Endothelial cell of umbilical vein (primary cell): ENCODE measurements around the gene GNRHR. TPM values are rescaled to one million over a fixed set of nuclear protein-coding genes. Genes with fewer than 3 reads are reported as not detected.

Experiments
- BruUV-seq: library from RNA; stranded (reverse); fragments of 400-500 nt; replicated peaks from 2 replicates; lab custom pipeline; 2021; lab: Mats Ljungman, UMichigan
- CTCF ChIA-PET: fragments of 300-600, 350-600 bp; sonication (Branson Sonifier 250); formaldehyde crosslinking; loops from one replicate; lab custom pipeline; 2021; ENCODE audit warnings: antibody characterized with exemption, inconsistent platforms; lab: Charles Lee
- POLR2A ChIA-PET: fragments of 300-600, 350-600 bp; sonication (Branson Sonifier 250); formaldehyde crosslinking; loops from one replicate; lab custom pipeline; 2021; ENCODE audit warnings: antibody characterized with exemption, inconsistent platforms; lab: Charles Lee
- DNase-seq: peaks from one replicate; pipeline ENCODE4 v3.0.0-alpha.2; 2011; ENCODE audit warnings: low read depth, low spot score
- FAIRE-seq: peaks from 2 replicates; lab custom pipeline; 2011; peaks lifted over from hg19 to GRCh38; lab: Jason Lieb, UNC
- H2AFZ ChIP-seq: 2 replicates; pipeline ENCODE4 v1.6.0; 2012; ENCODE audit warnings: low read depth, low read length, control low read depth, inconsistent platforms
- H3K27ac ChIP-seq: 2 replicates; pipeline ENCODE4 v1.5.1; 2011; ENCODE audit warnings: low read depth, mild to moderate bottlenecking, control low read depth, low read length, moderate library complexity; ENCODE audit not compliant: insufficient read depth
- H3K27me3 ChIP-seq, 2 experiments: 2 replicates each; pipeline versions ENCODE4 v1.6.0 to v1.6.1; 2011; ENCODE audit warnings: low read length in 2 of 2, mixed read lengths in 1 of 2; ENCODE audit not compliant: control insufficient read depth in 2 of 2, insufficient read depth in 2 of 2
- H3K36me3 ChIP-seq, 2 experiments: 2 replicates in 1 of 2; 3 replicates in 1 of 2; pipeline ENCODE4 v1.5.1; 2011; ENCODE audit warnings: low read length in 2 of 2, mild to moderate bottlenecking in 1 of 2, moderate library complexity in 1 of 2; ENCODE audit not compliant: control insufficient read depth in 2 of 2, insufficient read depth in 2 of 2; ENCODE audit errors: extremely low read depth in 1 of 2
- H3K4me1 ChIP-seq: 3 replicates; pipeline ENCODE4 v1.5.1; 2011; ENCODE audit warnings: mild to moderate bottlenecking, low read length; ENCODE audit not compliant: control insufficient read depth, insufficient read depth; ENCODE audit errors: extremely low read depth
- H3K4me2 ChIP-seq: 2 replicates; pipeline ENCODE4 v1.6.1; 2011; ENCODE audit warnings: low read length, control low read depth, mixed read lengths; ENCODE audit not compliant: insufficient read depth
- H3K4me3 ChIP-seq, 3 experiments: fragments of 200-600 bp in 1 of 3; sonication (generic), shearing (Covaris generic) in 1 of 3; replicated peaks in 1 of 3; 2 replicates each; pipeline ENCODE4 v1.5.1; 2011 to 2016; ENCODE audit warnings: control low read depth in 3 of 3, low read length in 3 of 3, mild to moderate bottlenecking in 2 of 3, inconsistent platforms in 1 of 3, low read depth in 1 of 3, moderate library complexity in 1 of 3; ENCODE audit not compliant: insufficient read depth in 1 of 3
- H3K79me2 ChIP-seq: 2 replicates; pipeline ENCODE4 v1.6.0; 2012; ENCODE audit warnings: low read length, inconsistent platforms; ENCODE audit not compliant: control insufficient read depth, insufficient read depth
- H3K9ac ChIP-seq: replicated peaks from 2 replicates; pipeline ENCODE3; 2011; ENCODE audit warnings: low read length, control low read depth; ENCODE audit not compliant: insufficient read depth; ENCODE audit errors: extremely low read depth
- H3K9me1 ChIP-seq: replicated peaks from 3 replicates; pipeline ENCODE4 v1.6.0; 2011; ENCODE audit warnings: mild to moderate bottlenecking, low read length; ENCODE audit not compliant: control insufficient read depth, insufficient read depth; ENCODE audit errors: extremely low read depth
- H3K9me3 ChIP-seq: replicated peaks from 2 replicates; pipeline ENCODE4 v1.5.1; 2012; ENCODE audit warnings: low read length, inconsistent platforms; ENCODE audit not compliant: control insufficient read depth, insufficient read depth
- H4K20me1 ChIP-seq: replicated peaks from 2 replicates; pipeline ENCODE3; 2011; ENCODE audit warnings: mild to moderate bottlenecking, low read length; ENCODE audit not compliant: control insufficient read depth, insufficient read depth; ENCODE audit errors: extremely low read depth
- FOS ChIP-seq: IDR thresholded peaks from 2 replicates; pipeline ENCODE4 v1.6.1; 2011; ENCODE audit warnings: mild to moderate bottlenecking, low read length, moderate library complexity, borderline replicate concordance; ENCODE audit not compliant: insufficient read depth
- GATA2 ChIP-seq: IDR thresholded peaks from 2 replicates; pipeline ENCODE4 v1.7.0; 2011; ENCODE audit warnings: low read depth, mild to moderate bottlenecking, moderate library complexity, mixed read lengths, low read length; ENCODE audit not compliant: insufficient read length, insufficient read depth
- JUN ChIP-seq: IDR thresholded peaks from 2 replicates; pipeline ENCODE4 v1.6.1; 2011; ENCODE audit warnings: borderline replicate concordance, low read depth; ENCODE audit not compliant: insufficient read length, insufficient read depth
- MYC ChIP-seq: IDR thresholded peaks from one replicate; pipeline ENCODE4 v1.6.1; 2011; ENCODE audit warnings: mild to moderate bottlenecking, low read depth, low read length
- POLR2A ChIP-seq: IDR thresholded peaks from 2 replicates; pipeline ENCODE4 v1.6.1; 2012; ENCODE audit warnings: low read depth, mild to moderate bottlenecking, control low read depth, low read length
- POLR2AphosphoS5 ChIP-seq: IDR thresholded peaks from 2 replicates; pipeline ENCODE4 v1.6.1; 2012; ENCODE audit warnings: low read depth, mild to moderate bottlenecking, control low read depth, low read length, moderate library complexity; ENCODE audit not compliant: insufficient read depth
- dilution Hi-C: fragments of 300-500 bp; cut with MboI; formaldehyde crosslinking; loops from one replicate; pipeline ENCODE4 v1.15.0; 2019; ENCODE audit warnings: low sequenced_read_pairs; ENCODE audit not compliant: extremely low pct_ligation_motif_present
- intact Hi-C: fragments of 100-400 bp; cut with micrococcal nuclease; formaldehyde crosslinking; loops from one replicate; pipeline ENCODE4 v1.10.0; 2022
- polyA plus RNA-seq, 4 experiments: library from polyadenylated mRNA; depleted of rRNA in 3 of 4; stranded (reverse) in 3 of 4; unstranded in 1 of 4; fragments of >200 nt; gene quantifications; 2 replicates each; pipeline versions ENCODE4 v1.2.1 to v1.2.3, GENCODE V29; 2011 to 2012; ENCODE audit warnings: missing spikeins in 1 of 4
- total RNA-seq: library from RNA; stranded (reverse); gene quantifications from 2 replicates; pipeline ENCODE4 v1.2.3, GENCODE V29; 2021
- TF ChIP-seq, protein P1 (sequence below), 2 donors: IDR thresholded peaks; 1 replicate in 1 of 2; 2 replicates in 1 of 2; pipeline ENCODE4 v1.5.1; 2011; ENCODE audit warnings: low read length in 2 of 2, mild to moderate bottlenecking in 2 of 2, moderate library complexity in 2 of 2, control low read depth in 1 of 2, inconsistent platforms in 1 of 2, low read depth in 1 of 2; ENCODE audit not compliant: insufficient read depth in 1 of 2; ENCODE audit errors: extremely low read depth in 1 of 2
- TF ChIP-seq, protein P2 (sequence below): IDR thresholded peaks from 2 replicates; pipeline ENCODE4 v1.6.1; 2011; ENCODE audit not compliant: insufficient read depth, insufficient read length

Gene GNRHR
- total and polyA plus RNA-seq, 2 donors (not counting 3 experiments of a cell fraction or from before 2014, with no cell fraction given), result not detected

DNA sequence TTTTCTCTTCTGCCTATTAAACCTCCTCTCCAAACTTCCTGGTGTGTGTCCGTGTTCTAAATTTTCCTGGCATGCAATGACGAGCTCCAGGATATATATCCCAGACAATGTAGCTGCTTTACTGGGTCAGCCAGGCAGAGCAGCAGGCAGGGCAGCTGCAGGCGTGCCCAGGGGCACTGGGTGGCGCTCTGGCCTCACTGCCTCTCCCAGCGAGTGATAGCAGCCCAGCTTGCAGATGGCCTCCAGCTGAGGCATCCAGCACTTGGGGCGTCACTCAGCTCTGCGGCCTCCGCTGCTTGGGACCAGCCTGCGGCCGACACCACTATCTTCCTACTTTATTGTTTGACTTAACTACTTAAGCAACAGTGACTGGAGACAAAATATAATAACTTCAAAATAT lies 30.2 kb downstream of the GNRHR start:
- CTCF ChIA-PET, result interaction anchor here (0.6 to 6.0 kb wide), 4 partner anchors 10 to 187 kb away, joined by 3 to 27 read pairs (median 4); partner anchors contain the start of gene UBA6
- Histone ChIP-seq H3K9ac (no peak overlapping the region), H3K27me3 (no peaks in the 10 kb centered on the region), H3K36me3 (no peaks in the 10 kb centered on the region), H3K4me2 (no peak overlapping the region), H3K27ac (no peak overlapping the region), H3K9me3 (no peaks in the 10 kb centered on the region), H3K9me1 (no peaks in the 10 kb centered on the region), H3K79me2 (no peaks in the 10 kb centered on the region), H4K20me1 (no peaks in the 10 kb centered on the region), H3K4me1 (peaks cover 5% of the 10 kb centered on the region), H3K4me3 (no peak overlapping the region), H2AFZ (no peak overlapping the region)
- TF ChIP-seq, protein P1, sequence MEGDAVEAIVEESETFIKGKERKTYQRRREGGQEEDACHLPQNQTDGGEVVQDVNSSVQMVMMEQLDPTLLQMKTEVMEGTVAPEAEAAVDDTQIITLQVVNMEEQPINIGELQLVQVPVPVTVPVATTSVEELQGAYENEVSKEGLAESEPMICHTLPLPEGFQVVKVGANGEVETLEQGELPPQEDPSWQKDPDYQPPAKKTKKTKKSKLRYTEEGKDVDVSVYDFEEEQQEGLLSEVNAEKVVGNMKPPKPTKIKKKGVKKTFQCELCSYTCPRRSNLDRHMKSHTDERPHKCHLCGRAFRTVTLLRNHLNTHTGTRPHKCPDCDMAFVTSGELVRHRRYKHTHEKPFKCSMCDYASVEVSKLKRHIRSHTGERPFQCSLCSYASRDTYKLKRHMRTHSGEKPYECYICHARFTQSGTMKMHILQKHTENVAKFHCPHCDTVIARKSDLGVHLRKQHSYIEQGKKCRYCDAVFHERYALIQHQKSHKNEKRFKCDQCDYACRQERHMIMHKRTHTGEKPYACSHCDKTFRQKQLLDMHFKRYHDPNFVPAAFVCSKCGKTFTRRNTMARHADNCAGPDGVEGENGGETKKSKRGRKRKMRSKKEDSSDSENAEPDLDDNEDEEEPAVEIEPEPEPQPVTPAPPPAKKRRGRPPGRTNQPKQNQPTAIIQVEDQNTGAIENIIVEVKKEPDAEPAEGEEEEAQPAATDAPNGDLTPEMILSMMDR (IDR thresholded peaks at IDR 0.05; ENCODE audit: extremely low read depth in 1 of 2, insufficient read depth in 1 of 2, low read depth in 1 of 2, low read length in 2 of 2), result no peak
- no peak for TF ChIP-seq GATA2
- TF ChIP-seq, protein P2, sequence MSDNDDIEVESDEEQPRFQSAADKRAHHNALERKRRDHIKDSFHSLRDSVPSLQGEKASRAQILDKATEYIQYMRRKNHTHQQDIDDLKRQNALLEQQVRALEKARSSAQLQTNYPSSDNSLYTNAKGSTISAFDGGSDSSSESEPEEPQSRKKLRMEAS, result no peak
- no peak for TF ChIP-seq MYC
- no peak for TF ChIP-seq JUN
- TF ChIP-seq POLR2A, result no peak
- TF ChIP-seq FOS, result no peak
- no peak for TF ChIP-seq POLR2AphosphoS5
- POLR2A ChIA-PET, result no interaction called here
- dilution Hi-C loops (no loop called here), intact Hi-C loops (no loop called here)
- BruUV-seq, result no TSS peak
- FAIRE-seq (no peak), DNase-seq (no peak)
